Heart left ventricle (tissue), 13 donors: ENCODE results near the gene CMAS.

Experiments used
- CTCF ChIP-seq, 12 donors: fragments of 200-600 bp; sonication (generic) in 4 of 12; IDR thresholded peaks; one replicate each; pipeline versions ENCODE4 v1.5.0 to v1.8.0; 2018 to 2022; ENCODE audit warnings: antibody characterized with exemption in 12 of 12, mild to moderate bottlenecking in 5 of 12
- POLR2A ChIP-seq, 2 donors: fragments of 450-650 bp; IDR thresholded peaks; one replicate each; pipeline ENCODE4 v1.6.1; 2017; ENCODE audit warnings: antibody characterized with exemption in 2 of 2, mild to moderate bottlenecking in 2 of 2, moderate library complexity in 2 of 2
- donor health status: ischemic (EF 13 %, LVEDD 7.1; RV severe dilation, severe dysfunction).
- donor health status: DM: no; HTN: yes; CAD: no.
- donor health status: DM: no; HTN: no; CAD: no.
- donor health status: ischemic (EF 25% LVEDD 6.9; RV normal size, moderate dysfunction).
- donor health status: ischemic (EF 25% LVEDD 5.7; RV mildly dilated, moderate dysfunction).
- donor health status: ischemic (EF 35%, LVEDD 5.7; RV mildly dilated, moderate dysfunction).
- donor health status: nonischemic (EF 11% LVEDD 7.7; RV severe dilation, severe dysfunction).
- donor health status: DM: yes; HTN: yes; CAD: no.
- donor health status: PGD.
- donor health status: ischemic (EF 29% LVEDD 5.4; RV normal size, mild dysfunction).
- donor health status: nonischemic (EF 23%, LVEDD 6.1; RV moderate dilation, normal function).

GRCh38 chr12:22064968-22065367 lies 18.9 kb downstream of the CMAS start:
- no peak for TF ChIP-seq CTCF (IDR thresholded peaks at IDR 0.05)
- TF ChIP-seq POLR2A (IDR thresholded peaks at IDR 0.05) = no peak
